HG03066 (cell line): ENCODE measurements around the gene KCNJ6.
"Not testable (repeated sequence)": the region's sequence is repeated elsewhere in the genome, so short reads cannot be mapped to it uniquely, and the experiment has no call there.

ENCODE experiments used
- ATAC-seq: cut with Tn5 transposase; IDR thresholded peaks from one replicate; pipeline ENCODE4 v1.9.1; 2021; ENCODE audit warnings: low read depth; ENCODE audit not compliant: unreplicated experiment

Gene KCNJ6, protein sequence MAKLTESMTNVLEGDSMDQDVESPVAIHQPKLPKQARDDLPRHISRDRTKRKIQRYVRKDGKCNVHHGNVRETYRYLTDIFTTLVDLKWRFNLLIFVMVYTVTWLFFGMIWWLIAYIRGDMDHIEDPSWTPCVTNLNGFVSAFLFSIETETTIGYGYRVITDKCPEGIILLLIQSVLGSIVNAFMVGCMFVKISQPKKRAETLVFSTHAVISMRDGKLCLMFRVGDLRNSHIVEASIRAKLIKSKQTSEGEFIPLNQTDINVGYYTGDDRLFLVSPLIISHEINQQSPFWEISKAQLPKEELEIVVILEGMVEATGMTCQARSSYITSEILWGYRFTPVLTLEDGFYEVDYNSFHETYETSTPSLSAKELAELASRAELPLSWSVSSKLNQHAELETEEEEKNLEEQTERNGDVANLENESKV

DNA sequence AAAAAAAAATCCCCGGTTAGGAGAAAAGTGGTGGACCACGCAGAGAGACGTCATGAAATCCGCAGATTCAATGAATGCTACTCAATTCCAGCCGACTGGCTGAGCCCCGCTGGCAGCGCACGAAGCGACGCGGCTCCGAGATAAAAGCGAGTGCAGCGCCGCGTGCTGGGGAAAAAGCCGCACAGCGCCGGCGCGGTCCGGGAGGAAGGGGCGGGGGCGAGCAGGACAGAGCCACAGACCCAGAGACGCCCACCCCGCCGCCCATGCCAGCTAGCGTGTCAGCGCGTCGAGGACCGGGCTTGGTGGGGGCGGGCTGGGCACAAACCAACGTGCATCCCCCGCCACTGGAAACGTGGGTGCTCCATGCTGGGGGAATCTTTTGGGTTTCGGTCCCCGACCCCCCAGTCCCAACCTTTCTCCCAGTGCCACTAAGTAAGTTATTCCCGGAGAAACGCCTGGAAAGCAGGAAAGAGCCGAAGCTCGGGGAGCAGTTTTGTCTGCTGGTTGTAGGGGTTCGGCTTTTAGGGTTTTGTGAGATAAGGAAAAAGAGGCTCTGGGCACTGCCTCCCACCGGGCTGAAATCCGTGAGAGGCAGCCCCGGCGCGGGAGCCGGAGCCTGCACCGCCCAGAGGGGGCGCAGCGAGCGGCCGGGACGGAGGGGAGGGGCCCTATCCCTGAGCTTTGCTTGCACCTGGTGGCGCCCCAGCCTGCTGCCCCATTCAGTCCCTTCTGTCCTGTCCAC is at the start of gene KCNJ6:
KCNJ6 (minus strand) TSS at position 148 of the 742 bp plus-strand sequence. CDS start 75,775 bp downstream, outside the sequence.
- ATAC-seq, result no peak

DNA sequence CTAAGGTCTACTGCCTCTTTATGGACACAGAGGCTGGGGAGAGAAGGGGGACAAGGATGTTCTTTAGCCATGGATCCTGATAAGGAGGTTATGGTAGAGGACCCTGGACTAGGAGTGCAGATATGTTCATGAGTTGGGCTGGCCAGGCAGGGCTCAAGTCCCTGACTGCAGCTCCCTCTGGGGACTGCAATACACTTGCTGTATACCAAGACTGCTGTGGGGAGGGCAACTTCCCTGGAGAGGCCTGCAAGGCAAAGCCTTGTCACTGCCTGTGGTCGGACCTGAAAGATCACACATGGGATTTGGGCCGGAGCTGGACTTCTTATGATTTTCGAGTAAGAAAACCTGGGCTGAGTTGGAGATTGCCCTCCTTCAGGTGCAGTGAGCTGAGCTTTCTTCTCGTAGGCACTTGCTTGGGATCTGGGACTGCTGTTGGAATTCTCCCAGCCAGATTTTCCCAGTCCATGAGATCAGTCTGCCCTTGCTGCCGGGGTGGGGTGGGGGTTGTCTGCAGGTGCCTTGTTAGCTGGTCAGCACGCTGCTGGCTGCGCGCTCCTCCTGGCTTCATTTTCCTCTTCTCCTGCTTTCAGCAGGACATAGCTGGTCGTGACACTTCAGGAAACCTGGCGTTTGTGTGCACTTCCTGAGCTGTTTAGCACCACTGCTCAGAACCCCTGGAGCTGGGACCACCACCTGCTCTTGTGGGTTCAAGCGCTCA is 49.0 kb upstream of the KCNJ6 start:
- ATAC-seq, result no peak

DNA sequence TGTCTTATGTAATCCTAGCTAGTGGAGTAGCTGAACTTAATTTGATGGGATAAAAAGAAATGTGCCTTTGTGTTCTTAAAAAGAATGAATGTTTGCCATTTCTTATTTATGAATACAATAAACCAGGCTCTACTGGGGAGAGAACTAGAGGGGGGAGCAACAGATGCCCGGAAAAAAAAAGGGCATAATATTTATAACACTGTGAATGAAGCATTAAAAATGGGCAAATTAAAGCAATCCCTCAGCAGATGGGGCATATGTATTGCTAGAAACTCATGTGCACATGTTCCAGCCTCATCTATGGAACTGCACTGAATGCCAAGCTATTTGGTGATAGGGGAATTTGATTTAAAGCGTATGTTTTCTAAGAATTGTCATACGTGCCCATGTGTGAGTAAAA is 42.3 kb upstream of the KCNJ6 start:
- ATAC-seq, result no peak

DNA sequence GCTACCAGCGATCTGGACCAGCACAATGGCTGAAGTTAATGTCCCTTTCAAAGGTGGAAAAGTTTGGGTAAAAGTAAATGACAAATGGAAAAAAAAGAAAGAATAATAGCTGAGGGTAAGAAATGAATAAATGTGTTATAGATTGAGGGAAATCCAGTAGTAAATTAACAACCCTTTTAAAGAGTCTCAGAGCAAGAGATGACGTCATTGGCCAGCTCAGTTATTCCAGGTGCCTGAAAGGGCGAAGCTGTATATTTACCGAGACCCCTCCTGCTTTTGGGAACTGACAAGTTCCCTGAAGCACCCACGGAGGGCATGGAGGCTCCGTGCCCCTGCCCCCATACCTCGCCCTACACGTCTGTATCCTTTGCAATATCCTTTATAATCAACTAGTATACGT is 40.5 kb upstream of the KCNJ6 start:
- no peak for ATAC-seq

DNA sequence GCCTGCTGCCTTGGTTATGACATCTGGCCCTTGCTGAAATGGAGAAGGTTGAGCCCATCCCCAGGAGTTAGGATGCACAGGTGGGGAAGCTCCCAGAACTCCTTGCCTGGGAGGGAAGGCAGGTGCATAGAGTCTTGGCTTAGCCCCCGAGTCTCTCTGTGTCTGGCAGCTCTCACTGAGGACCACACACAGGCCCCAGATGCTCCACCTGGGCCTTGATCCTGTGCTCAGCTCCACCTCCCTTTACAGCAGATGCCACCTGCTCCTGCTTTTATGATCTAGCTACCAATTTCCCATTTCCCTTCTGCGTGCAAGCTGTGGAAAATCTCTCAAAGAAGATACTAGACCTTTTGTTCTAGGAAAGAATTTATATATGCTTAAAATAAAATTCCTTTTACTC is 28.8 kb upstream of the KCNJ6 start:
- ATAC-seq, result no peak

DNA sequence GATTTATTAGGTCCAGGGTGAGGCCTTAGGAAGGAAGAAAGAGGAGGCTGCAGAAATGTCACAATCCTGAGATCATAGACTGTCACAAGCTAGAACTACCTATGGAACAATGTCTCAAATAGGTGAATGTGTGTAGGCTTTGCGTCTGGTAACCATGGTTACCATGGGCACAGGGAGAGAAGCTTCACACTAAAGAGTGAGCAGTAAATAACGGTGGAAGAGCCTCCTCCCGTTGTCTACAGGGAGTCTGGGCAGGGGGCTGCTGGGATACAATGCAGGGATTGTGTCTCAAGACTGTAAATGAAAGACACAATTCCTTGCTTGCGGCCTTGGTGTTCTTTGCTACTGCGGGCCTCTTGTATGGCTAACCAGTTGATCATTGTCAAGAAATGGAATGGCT is 28.2 kb upstream of the KCNJ6 start:
- no peak for ATAC-seq

DNA sequence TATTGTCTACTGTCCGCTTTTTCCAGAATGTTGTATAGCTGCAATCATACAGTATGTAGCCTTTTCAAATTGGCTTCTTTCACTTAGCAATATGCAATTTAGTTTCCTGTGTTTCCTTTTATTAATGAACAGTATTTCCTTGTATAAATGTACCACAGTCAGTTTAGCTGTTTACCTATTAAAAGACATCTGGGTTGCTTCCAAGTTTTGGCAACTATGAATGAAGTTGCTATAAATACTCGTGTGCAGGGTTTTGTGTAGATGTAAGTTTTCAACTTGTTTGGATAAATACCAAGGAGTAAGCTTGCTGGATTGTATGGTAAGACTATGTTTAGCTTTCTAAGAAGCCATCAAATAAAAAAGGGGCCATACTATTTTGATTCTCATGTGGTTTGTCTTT is 24.4 kb upstream of the KCNJ6 start:
- ATAC-seq, result no peak

DNA sequence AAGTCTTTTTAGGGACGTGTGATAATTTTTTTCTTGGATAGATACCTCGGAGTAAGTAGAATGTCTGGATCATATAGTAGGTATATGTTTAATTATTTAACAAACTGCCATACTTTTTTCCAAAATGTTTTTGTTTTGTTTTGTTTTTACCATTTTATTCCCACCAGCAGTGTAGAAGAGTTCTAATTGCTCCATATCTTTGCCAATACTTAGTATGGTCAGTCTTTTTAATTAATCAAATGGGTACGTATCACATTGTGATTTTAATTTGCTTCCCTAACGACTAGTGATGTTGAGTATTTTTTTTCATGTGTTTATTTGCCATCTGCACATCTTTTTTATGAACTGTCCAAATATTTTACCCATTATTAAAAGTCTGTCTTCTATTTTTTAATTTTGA is 23.6 kb upstream of the KCNJ6 start:
- no peak for ATAC-seq

DNA sequence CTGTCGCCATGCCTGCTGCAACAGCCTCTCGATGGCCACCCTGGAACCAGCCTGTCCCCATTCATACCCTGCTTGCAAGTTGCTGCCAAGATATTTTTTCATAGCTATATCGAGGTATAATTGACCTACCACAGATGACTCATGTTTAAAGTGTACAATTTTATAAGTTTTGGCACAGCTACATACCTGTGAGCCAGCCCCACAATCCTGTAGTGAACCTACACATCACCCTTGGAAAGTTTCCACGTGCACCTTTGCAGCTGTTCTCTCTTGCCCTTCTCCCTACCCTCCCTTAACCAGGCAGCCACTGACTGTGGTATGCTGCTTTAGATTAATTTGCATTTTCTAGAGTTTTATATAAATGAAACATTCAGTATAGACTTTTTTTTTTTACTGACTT is 23.0 kb upstream of the KCNJ6 start:
- ATAC-seq, result no peak

DNA sequence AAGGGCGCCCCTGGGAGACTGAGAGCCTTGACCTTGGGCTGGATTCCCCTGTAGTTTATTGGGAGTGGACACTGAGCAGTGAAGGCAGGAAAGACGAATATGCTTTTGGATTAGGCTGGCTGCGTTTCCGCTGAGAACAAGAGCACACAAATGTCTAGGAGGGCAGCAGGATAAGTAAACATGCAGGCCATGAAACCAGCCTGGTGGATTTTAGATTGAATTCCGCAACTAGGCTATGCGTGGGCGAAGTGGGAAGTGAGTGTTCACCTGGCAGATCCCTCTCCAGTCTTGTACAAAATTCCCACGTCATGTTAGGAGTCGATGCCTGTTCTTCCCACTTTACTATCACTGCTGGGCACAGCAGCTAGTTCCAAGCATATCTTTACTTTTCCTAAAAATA is 21.4 kb upstream of the KCNJ6 start:
- ATAC-seq, result no peak

DNA sequence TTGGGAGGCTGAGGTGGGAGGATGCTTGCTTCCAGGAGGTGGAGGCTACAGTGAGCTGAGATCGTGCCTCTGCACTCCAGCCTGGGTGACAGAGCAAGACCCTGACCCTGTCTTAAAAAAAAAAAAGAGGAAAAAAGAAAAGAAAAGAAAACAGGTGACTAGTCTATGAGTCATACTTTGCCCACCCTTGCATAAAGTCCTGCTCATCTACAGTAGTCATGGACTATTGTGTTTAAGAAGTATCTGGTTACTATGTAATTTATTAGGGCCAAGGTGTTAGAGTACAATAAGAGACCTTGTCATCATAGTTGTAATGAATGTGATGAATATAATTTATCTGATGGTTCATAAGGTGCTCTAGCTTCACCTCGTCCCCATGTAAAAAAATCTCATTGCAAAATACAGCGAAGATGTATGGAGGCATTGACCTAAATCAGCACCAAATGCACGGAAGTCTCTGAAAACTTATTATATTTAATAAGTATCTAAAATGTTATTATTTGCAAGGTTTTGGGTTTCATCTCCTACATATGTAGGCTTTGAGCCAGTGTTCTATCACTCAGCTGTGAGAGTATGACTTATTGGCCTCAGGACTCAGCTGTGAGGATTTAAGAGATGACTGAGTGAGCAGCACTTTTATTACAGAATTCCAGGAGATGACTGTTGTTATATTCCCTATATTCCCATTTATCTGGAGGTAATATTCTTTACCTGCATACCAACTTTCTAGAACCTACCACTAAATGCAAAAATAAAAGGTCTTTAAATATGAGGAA is 19.9 kb upstream of the KCNJ6 start:
- no peak for ATAC-seq

DNA sequence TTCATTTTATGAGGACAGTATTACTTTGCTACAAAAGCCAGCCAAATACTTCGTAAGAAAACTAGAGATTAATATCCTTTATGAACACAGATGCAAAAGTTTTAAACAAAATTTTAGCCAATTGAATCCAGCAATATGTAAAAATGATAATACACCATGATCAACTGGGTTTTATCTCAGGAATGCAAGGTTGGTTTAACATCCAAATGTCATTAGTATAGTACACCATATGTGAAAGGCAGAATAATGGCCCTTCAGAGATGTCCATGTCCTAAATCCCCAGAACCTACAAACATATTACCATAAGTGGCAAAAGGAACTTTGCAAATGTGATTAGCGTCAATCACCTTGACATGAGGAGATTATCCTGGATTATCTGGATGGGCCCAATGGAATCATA is 16.7 kb upstream of the KCNJ6 start:
- no peak for ATAC-seq

DNA sequence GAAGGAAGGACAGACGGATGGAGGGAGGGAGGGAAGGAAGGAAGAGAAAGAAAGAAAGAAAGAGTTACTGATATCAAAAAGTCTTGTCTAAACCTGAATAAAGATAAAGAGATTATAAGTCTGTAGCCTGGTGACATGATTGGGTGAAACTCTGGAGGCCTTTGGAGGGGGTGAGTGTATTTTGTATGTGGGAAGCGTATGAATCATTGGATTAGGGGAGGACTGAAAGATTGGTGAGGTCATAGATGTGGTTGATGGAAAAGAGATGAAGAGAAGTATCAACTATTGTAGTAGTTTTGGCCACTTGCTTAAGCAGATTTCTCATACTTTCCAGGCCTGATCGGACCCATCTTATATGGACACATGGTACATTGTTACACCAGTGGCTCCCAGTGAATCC is 11.5 kb upstream of the KCNJ6 start:
- ATAC-seq, result no peak

DNA sequence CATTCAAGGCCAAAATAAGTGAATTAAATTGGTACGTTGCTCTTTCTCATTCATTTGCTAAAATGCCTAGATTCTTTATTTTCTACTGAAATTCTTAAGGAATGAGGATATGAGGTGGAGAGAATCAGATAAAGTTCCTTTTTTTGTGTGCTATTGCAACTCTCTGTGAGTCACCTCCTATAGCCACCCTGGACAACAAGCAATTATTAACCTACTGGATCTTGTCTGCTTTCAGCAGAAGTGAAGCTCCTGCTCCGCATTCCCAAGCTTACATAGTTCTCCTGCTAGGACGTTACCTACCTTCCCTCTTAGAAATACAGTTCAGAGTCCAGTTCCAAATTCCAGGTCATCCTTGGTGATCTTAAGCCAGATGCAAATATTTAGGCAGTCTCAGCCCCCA is 4.8 kb upstream of the KCNJ6 start:
- no peak for ATAC-seq

DNA sequence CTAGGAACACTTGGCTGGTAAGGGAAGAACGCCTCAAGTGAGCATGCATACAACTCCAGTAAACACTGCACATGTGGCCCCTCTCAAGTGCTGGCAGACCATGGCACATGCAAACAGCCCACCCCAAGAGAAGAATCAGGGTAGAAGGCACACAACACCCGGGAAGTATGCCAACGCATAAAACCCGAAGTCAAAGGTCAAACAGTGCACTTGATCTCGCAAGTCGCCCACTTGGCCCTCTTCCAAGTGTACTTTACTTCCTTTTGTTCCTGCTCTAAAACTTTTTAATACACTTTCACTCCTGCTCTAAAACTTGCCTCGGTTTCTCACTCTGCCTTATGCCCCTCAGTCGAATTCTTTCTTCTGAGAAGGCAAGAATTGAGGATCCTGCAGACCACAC is 4.0 kb upstream of the KCNJ6 start:
- ATAC-seq, result not testable (repeated sequence)

DNA sequence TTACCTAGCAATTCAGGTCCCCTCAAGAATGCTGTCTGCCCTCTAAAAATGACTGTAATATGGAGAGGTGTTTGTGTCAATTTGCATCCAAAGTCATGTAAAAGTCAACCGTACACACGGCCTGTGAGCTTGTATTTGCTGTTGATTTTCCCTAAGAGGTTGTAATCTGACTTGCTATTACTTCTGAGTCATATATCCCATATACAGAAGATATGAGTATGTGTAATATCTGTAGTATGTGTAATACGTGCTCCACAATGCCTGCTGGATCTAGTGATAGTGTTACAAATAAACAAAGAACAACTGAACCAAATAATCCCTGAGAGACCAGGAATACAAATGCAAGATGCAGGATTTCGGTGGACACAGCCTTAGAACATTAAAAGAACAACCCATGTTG is 1.4 kb upstream of the KCNJ6 start:
- ATAC-seq, result no peak

DNA sequence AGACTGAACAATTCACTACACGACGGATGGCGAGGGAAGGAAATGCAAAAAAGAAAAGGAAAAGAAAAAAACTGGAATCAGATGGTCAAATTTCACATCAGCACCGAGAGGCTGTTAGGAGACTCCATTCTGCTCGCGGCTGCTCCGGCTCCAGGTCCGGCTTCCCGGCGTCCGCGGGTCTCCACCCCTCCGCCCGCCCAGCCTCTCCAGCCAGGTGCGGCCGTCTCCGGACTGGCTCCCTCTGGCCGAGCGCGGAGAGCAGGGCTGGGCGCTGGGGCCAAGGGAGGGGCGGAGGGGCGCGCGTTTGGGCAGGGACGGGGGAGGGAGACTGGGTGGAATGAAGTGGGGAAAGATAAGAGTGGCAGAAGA is 332 bp downstream of the KCNJ6 start:
- no peak for ATAC-seq

DNA sequence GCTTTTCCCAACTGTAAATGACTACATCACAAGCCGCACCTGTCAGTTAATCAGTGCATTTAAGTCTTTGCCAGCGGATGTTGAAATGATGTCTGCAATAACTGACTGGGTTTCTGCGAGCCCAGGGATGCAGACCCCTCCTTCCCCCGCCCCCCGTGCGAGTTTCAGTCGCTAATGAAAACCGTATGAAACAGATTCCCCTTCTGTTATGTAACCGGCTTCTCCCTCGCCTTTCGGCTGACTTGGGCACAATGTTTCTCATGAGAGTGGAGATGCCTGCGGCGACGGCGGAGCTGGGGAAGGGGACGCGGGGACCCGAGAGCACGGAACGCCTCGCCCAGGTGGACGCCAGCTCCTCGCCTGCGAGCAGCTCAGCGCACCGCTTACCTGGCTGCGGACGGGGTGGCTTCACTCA is 753 bp downstream of the KCNJ6 start:
- ATAC-seq, result no peak

DNA sequence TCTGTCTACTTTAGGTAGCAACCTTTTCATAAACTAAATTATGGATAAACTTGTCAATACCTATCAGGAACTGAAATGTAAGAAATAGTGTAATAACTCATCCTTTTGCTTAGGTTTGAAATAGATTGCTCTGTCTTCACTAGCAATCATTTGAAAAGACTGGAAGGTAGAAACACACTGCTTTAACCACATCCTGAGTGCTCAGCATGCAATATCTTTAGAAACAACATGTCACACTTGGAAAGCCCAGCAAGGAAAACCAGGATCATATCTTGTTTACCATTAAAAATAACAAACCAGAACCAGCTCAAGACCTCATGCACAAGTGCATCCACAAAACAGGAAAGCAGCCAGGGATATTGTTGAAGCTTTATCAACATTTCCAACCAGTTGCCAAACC is 3.6 kb downstream of the KCNJ6 start:
- no peak for ATAC-seq

DNA sequence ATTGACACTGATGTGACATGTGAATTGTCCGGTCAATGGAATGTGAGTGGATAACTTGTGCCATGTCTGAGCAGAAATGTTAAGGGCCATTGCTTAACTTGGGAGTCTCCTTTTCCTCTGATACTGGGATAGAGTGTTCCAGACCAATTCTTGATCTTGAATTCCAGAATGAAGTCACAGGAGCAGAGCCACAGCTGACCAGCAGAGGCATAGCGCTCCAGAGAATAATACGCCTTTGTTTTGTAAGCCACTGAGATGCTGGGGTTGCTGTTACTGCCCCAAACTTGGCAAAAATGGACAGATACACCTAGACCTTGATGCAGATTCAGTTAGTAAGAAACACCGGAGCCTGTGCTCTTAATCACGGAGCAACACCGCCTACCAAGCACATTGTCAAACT is 6.3 kb downstream of the KCNJ6 start:
- ATAC-seq, result no peak

DNA sequence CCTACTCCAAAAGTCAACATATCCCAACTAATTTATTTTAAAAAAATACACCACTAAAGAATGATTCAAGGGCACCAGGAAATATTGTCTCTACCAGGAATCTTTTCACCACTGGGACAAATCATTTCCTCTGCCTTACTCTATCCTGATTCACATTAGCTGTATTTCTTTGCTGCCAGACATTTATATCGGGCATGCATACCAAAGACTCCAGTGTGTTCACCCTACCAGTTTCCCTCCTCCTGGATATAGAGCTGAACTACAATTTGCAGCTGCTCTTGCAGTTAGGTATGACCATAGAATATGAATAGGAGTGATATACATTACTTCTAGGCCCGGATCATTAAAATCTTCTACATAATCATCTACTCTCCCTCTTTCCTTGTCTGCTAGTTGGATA is 7.6 kb downstream of the KCNJ6 start:
- ATAC-seq, result no peak
